Measurements from ENCODE around the gene ABLIM2.

ABLIM2 gene

DNA sequence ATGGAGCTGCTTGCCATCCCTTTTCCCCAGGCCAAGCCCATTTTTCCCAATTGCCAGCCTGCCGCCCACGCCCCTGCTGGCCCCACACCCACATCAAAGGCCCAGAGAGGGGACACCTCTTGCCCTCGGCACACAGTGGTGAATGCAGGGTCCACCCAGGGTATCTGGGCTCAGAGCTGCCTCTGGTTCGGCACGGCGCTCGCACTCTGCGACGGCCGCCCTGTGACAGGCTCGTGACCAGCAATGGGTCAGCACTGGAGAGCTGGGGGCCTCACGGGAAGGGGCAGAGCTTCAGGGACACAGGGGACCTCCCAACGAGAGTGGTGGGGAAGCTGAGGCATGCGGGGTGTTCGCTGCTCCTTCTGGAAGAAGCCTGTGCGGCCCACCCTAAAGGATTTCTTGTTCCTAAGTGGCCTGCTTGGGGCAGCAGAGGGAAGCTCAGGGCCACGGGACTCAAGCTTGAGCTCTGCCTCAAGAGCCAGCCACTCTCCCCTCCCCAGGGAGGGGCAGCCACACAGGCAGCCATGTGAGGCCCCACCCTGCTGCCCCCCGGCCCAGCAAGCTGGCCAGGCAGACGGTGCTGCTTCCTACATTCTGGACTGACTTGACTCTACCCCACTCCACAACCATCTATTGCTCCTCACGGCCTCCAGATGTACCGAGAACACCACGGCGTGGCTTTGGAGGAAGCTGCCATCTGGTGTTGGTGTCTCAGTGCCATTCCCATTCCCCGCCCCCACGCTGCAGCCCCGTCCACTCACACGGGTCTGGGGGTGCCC, 73.7 kb downstream of the ABLIM2 start:
- no peak for DNase-seq (ENCODE audit: low read depth)

GRCh38 chr4:8084031-8084660, 74.5 kb downstream of the ABLIM2 start:
- DNase-seq (ENCODE audit: low read depth): no peak

DNA sequence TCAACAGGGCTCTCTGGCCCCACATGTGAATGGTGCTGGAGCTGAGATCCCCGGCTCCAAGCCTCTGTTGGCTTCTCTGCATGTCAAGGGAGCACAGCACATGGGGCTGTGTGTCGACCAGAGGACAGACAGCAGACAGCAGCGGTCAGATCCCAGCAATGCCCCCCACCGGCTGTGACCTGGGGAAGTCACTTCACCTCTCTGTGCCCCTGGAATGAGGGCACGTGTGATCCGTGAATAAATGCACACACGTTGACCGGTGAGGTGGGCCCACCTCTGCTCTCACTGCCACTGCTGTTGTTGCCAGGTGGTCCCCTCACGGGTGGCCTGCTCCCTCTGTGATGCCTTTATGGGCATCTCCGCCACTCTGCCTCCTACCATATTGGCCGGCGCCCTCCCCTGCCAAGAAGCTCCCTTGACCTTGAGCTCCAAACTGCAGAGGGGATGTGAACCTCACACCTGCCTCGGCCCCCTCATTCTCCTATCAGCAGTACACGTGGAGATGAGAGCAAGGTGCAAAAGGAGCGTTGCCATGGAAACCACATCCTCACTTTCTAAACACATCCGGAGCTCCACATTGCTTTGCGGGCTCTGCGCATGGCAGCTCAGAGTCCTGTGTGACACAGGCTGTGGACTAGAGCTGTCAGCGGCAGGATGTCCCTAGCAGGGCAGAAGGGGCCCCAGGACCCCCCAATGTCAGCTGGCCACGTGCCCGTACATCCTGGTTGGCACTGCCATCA, 75.4 kb downstream of the ABLIM2 start:
- DNase-seq (ENCODE audit: low read depth): no peak

DNA sequence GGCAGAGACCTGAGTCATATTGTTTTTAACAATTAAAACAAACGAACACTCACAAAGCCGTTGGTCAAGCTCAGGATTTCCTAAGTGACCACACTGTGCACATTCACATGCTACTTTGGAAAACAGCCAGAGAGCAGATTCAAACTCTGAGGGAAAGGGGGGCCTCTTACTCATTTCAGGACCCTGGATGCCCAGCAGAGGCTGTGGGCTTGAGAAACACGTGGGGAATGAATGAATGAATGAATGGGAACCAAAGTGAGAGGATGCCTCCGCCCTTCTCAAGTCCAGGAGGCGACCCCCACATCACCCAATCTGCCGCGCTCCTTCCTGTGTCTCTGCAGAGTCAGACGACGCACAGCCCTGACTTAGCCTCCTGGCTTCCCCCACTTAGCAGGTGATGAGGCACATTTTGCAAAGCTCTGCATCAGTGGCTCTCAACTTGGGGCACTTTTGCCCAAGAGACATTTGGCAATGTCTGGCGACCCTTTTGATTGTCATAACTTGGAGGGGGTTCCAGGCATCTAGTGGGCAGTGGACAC, 76.0 kb downstream of the ABLIM2 start:
- no peak for DNase-seq (ENCODE audit: low read depth)

- DNase-seq (ENCODE audit: low read depth): no peak
Observed at GRCh38 chr4:8081621-8082516, 76.7 kb downstream of the ABLIM2 start.

GRCh38 chr4:8081171-8081570, 77.4 kb downstream of the ABLIM2 start:
- DNase-seq (ENCODE audit: low read depth): no peak

- no peak for DNase-seq (ENCODE audit: low read depth)
Observed at GRCh38 chr4:8080754-8081065, 77.9 kb downstream of the ABLIM2 start.

DNA sequence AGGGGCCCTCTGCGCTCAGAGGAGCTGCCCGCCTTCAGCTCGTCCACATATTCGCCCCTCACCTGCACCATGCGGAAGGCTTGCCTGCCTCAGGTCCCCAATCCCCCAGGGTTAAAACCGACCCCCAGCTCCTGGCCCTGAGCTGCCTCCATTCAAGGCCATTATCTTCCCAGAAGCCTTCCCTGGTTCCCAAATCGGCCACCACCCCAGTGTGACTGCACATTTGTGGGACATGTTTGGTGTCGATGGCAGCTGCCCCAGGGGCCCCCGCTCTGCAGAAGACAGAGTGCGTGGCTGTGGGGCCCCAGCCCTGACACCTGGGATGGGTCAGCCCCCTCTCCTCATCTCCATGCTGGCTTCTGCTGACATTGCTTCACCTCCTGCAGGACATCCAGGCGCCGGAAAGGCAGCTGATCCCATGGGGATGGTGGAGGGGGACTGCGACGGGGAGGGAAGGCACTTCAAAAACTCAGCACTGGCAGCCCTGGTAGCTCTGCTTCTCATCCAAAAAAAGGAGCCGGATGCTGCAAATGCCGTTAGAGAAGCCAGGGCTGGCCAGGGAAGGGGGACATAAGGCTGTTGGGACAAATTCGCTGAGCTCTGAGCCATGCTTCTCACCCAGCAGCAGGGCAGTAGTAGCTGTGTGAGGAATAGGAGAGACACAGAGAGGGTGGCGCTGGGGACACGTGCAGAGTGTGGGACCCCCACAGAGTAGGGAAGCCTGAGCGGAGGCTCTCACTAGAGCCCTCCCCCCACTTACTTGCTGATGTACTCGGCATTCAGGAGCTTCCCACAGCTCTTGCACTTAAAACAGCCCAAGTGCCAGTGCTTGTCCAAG, 78.5 kb downstream of the ABLIM2 start:
- DNase-seq (ENCODE audit: low read depth): no peak

GRCh38 chr4:8079031-8079885, 79.4 kb downstream of the ABLIM2 start:
- no peak for DNase-seq (ENCODE audit: low read depth)

DNA sequence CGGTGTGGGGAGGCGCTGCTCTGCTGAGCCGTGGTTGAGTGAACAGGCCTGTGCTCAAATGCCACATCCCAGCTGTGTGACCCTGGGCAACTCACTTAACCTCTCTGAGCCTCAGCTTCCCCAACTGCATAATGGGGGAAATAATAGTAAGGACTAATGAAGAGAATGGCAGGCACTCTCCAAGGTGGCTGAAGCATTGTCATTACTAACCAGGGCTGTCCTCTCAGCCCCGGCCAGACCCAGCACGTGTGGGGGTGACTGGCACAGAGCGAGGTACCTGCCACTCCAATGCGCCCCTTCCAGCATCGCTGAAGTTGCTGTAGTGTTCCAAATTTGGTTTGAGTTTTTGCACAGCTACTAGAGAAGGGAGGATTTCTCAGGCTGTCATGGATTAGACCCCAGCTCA, 80.0 kb downstream of the ABLIM2 start:
- DNase-seq (ENCODE audit: low read depth): no peak

GRCh38 chr4:8078109-8078494, 80.5 kb downstream of the ABLIM2 start:
- no peak for DNase-seq (ENCODE audit: low read depth)

DNA sequence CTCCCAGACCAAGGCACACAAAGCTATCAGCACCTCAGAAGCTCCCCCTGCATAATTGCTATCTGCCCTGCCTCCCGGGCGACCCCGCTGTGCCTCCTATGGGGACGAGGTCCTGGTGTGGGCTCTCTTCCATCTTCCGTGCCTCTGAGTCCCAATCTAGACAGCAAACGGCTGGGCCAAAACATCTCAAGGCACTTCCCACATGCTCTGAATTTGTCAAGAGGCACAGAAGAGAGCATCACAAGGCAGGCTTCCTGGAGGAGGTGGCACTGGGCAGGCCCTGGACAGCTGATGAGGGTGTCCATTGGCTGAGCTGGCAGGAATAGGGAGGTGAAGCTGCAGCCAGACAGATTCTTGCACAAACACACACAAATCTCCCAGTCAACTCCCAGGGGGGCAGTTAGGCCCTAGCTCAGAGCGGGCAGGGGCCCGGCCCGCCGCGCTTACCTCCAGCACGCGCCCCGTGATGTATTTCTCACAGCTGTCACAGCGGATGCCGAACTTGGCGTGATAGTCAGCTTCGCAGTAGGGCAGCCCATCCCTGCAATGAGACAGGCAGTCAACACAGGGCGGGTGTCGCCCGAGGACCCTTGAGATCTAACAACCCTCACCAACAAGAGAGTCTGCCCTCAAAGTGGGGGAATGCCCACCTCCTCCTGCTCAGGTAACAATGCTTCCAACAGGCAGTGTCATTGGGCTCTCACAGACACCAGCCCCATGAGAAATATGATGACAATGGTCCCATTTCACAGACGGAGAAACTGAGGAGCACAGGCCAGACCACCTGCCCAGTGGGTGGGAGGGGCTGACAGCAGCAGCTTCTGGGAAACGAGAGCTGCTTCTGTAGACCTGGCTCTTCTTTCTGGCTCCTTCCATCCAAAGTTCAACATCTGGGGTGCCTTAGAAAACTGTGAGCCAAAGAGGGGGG, 81.2 kb downstream of the ABLIM2 start:
- no peak for DNase-seq (ENCODE audit: low read depth)

DNA sequence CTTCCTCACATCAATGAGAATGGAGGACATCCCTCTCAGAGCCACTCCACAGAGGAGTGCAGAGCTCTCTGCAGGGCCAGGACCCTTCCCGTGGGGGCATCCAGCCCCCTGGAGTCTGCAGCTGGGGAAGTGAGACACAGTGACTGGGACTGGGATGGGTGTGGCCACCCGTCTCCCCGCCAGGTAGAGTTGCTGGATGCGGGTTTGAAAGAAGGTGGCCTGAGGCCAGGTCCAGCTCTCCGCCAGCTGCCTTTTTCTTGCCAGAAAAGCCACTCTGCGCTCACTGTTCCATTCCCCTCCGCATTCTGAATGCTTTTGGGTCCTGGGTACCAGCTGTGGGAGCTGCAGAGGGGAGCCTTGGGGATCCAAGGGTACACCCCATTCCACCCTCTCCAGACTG, 82.6 kb downstream of the ABLIM2 start:
- DNase-seq (ENCODE audit: low read depth): no peak

DNA sequence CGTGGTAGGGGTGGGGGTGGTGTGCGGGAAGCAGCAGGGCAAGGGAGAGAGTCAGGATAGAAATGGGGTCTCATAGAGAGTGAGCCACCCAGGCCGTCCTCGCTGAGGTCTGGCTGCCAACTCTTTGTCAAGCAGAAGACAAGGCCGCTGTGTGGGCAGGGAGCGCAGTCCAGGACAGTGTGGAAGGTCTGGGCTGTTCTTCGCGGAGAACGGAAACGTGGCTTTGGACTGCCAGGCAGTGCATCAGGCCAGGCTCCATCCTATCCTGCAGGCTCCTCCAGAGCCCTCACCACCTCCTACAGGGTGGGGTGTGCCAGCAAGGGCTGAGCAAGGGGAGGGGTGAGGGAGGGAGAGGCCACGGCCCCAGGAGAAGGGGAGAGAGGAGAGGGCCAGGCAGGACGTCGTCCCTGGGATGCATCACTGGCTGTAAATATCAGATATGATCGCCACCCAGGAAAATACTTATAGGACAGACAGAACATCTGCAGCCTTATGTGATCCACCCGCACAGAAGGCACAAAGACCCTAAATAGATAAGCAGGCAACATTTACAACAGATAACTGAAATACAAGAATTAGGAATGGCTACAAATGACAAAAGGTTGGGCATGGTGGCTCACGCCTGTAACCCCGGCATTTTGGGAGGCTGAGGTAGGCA, 85.3 kb downstream of the ABLIM2 start:
- no peak for DNase-seq (ENCODE audit: low read depth)

- DNase-seq (ENCODE audit: low read depth): no peak
Observed at GRCh38 chr4:8072235-8072968, 86.2 kb downstream of the ABLIM2 start.

GRCh38 chr4:8071766-8072165, 86.8 kb downstream of the ABLIM2 start:
- DNase-seq (ENCODE audit: low read depth): no peak
